GM21528 (cell line): ENCODE measurements around the gene TBATA.

ENCODE experiments used
- ATAC-seq: cut with Tn5 transposase; IDR thresholded peaks from one replicate; pipeline ENCODE4 v1.9.1; 2021; ENCODE audit warnings: mild to moderate bottlenecking, moderate library complexity; ENCODE audit not compliant: unreplicated experiment, low FRiP score

TBATA gene

GRCh38 chr10:70747192-70747965 is 37.8 kb downstream of the TBATA start:
- ATAC-seq = no peak

GRCh38 chr10:70745555-70745954 is 39.6 kb downstream of the TBATA start:
- no peak for ATAC-seq

GRCh38 chr10:70744617-70745143 is 40.5 kb downstream of the TBATA start:
- ATAC-seq = no peak

GRCh38 chr10:70743879-70744278 is 41.3 kb downstream of the TBATA start:
- no peak for ATAC-seq

- no peak for ATAC-seq
Observed at GRCh38 chr10:70743430-70743788, 41.8 kb downstream of the TBATA start.

GRCh38 chr10:70742537-70743429 is 42.4 kb downstream of the TBATA start:
- ATAC-seq = no peak

- ATAC-seq = no peak
Observed at GRCh38 chr10:70740406-70741288, 44.5 kb downstream of the TBATA start.

- ATAC-seq = no peak
Observed at GRCh38 chr10:70738761-70739121, 46.4 kb downstream of the TBATA start.

- ATAC-seq = no peak
Observed at GRCh38 chr10:70738006-70738760, 47.0 kb downstream of the TBATA start.

GRCh38 chr10:70737250-70737649 is 47.9 kb downstream of the TBATA start:
- ATAC-seq = no peak

- no peak for ATAC-seq
Observed at GRCh38 chr10:70736525-70736924, 48.7 kb downstream of the TBATA start.

GRCh38 chr10:70735161-70735560 is 50.0 kb downstream of the TBATA start:
- no peak for ATAC-seq

- no peak for ATAC-seq
Observed at GRCh38 chr10:70733051-70733450, 52.1 kb downstream of the TBATA start.

GRCh38 chr10:70732569-70732968 is 52.6 kb downstream of the TBATA start:
- ATAC-seq = no peak

- ATAC-seq = no peak
Observed at GRCh38 chr10:70730955-70731354, 54.2 kb downstream of the TBATA start.

GRCh38 chr10:70729763-70730357 is 55.3 kb downstream of the TBATA start:
- no peak for ATAC-seq

- ATAC-seq = no peak
Observed at GRCh38 chr10:70728328-70728727, 56.8 kb downstream of the TBATA start.

- no peak for ATAC-seq
Observed at GRCh38 chr10:70726909-70727495, 58.2 kb downstream of the TBATA start.

- no peak for ATAC-seq
Observed at GRCh38 chr10:70723771-70724170, 61.4 kb downstream of the TBATA start.
